Measurements from ENCODE around the gene PKLR. TPM values are rescaled to one million over a fixed set of nuclear protein-coding genes. Genes with fewer than 3 reads are reported as not detected.

Gene PKLR
- total RNA-seq, 1 donor from 2014 or later, result 0.54 TPM

DNA sequence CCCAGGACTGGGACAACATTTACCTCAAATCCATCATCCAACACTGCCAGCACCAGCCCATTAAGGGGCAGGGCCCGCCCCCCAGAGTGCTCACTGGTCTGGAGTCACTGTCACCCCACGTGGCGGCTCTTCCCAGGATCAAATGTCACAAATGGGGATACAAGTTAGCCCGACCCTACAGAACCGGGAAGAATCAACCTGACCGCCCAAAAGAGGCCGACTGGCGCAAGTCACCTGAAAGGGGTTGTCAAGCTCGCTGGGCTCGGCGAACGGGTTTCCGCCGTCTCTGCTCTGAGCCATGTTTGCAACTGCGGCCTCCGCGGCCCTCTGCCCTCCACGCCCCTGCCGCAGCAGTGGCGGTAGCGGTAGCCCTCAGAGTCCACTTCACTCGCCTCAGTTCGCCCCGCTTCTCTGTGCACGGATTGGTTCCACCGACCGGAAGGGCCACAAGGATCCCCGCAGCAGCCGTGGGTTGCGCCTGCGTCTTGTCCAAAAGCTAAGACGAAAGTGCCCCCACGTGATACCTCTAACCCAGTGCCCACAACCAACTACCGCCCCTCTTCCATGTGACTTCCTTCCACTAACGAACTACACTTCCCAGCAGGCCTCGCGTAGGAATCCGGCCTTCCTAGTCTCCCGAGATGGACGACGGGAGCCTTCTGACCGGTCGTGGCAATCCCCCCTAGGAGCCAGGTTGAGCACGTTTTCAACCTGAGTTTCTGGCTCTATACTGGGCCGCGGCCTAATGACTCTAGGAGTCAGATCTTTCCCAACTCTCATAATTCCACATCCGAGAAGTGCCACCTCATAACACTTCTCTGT, 39.2 kb downstream of the PKLR start, which contains the start of gene SCAMP3:
Gene SCAMP3, minus strand, starts transcription at position 509 of the 822 bp plus-strand sequence. Its CDS starts 209 bp downstream, at position 300.
- Mint-ChIP-seq H3K36me3 (peaks cover 31% of the 10 kb centered on the region), H3K27ac (peak within 1 kb of the TSS; percentile 96), H3K9me3 (no peaks in the 10 kb centered on the region), H3K27me3 (ENCODE audit: insufficient read depth, low read depth) (peaks cover 13% of the 10 kb centered on the region), H3K4me3 (peak within 1 kb of the TSS; percentile 97), H3K4me1 (peaks cover 22% of the 10 kb centered on the region)
- H3K27ac ChIP-seq, result peak within 1 kb of the TSS; percentile 62
- H3F3A ChIP-seq (ENCODE audit: low read depth), result peaks cover 57% of the 10 kb centered on the region
- no peaks in the 10 kb centered on the region for H4K20me1 ChIP-seq (ENCODE audit: low read depth)
- DNase-seq (ENCODE audit: low spot score), result peak; percentile 97
- no peaks in the 10 kb centered on the region for H3K9me3 ChIP-seq (ENCODE audit: low read depth)
- peak within 1 kb of the TSS; percentile 81 for H3K4me2 ChIP-seq
- peaks cover 6% of the 10 kb centered on the region for H3K36me3 ChIP-seq
- H2AFZ ChIP-seq (replicated peaks), result no peak within 1 kb of the TSS
- H3K4me1 ChIP-seq, result peaks cover 6% of the 10 kb centered on the region
- peak within 1 kb of the TSS; percentile 58 for H3K9ac ChIP-seq
- H3K27me3 ChIP-seq, result no peaks in the 10 kb centered on the region
- TF ChIP-seq EZH2 (IDR thresholded peaks at IDR 0.05), result no peak
- TF ChIP-seq, protein P1, sequence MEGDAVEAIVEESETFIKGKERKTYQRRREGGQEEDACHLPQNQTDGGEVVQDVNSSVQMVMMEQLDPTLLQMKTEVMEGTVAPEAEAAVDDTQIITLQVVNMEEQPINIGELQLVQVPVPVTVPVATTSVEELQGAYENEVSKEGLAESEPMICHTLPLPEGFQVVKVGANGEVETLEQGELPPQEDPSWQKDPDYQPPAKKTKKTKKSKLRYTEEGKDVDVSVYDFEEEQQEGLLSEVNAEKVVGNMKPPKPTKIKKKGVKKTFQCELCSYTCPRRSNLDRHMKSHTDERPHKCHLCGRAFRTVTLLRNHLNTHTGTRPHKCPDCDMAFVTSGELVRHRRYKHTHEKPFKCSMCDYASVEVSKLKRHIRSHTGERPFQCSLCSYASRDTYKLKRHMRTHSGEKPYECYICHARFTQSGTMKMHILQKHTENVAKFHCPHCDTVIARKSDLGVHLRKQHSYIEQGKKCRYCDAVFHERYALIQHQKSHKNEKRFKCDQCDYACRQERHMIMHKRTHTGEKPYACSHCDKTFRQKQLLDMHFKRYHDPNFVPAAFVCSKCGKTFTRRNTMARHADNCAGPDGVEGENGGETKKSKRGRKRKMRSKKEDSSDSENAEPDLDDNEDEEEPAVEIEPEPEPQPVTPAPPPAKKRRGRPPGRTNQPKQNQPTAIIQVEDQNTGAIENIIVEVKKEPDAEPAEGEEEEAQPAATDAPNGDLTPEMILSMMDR (IDR thresholded peaks at IDR 0.05), result no peak
- no peak for TF ChIP-seq EZH2phosphoT487 (IDR thresholded peaks at IDR 0.05)
- peaks cover 19% of the 10 kb centered on the region for H3K79me2 ChIP-seq (ENCODE audit: low read depth)
- peak within 1 kb of the TSS; percentile 62 for H3K4me3 ChIP-seq

DNA sequence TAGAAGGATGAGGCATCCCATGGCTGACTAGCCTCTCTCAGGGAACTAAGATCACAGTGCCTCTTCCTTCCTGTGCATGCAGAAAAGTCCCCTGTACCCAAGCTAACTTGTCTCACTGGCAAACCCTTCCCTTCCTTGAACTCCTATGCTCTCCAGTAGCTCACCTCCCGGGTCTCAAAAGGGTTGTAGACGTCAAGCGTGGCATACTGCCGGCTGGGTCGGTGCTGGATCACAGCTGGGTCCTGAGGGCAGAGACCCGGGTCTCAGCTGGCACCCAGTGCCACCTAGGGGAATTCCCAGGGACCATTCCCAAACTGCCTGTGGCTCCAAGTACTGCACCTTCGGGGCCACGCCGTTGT, 39.8 kb downstream of the PKLR start:
- no peak for DNase-seq (ENCODE audit: low spot score)
- peak overlapping the region; percentile 97 for H3K4me3 Mint-ChIP-seq
- H3K9me3 Mint-ChIP-seq, result no peaks in the 10 kb centered on the region
- H3K4me1 Mint-ChIP-seq, result peaks cover 24% of the 10 kb centered on the region
- peaks cover 13% of the 10 kb centered on the region for H3K27me3 Mint-ChIP-seq (ENCODE audit: insufficient read depth, low read depth)
- H3K9me3 ChIP-seq (ENCODE audit: low read depth), result no peaks in the 10 kb centered on the region
- no peak for TF ChIP-seq EZH2 (IDR thresholded peaks at IDR 0.05)
- TF ChIP-seq, protein P1 (IDR thresholded peaks at IDR 0.05), result peak; percentile 27
- peak overlapping the region; percentile 62 for H3K4me3 ChIP-seq
- H3K36me3 Mint-ChIP-seq, result peaks cover 33% of the 10 kb centered on the region
- H3K79me2 ChIP-seq (ENCODE audit: low read depth), result peaks cover 19% of the 10 kb centered on the region
- peaks cover 56% of the 10 kb centered on the region for H3F3A ChIP-seq (ENCODE audit: low read depth)
- peaks cover 5% of the 10 kb centered on the region for H3K36me3 ChIP-seq
- peaks cover 6% of the 10 kb centered on the region for H3K4me1 ChIP-seq
- no peak overlapping the region for H2AFZ ChIP-seq (replicated peaks)
- peak overlapping the region; percentile 58 for H3K9ac ChIP-seq
- no peaks in the 10 kb centered on the region for H4K20me1 ChIP-seq (ENCODE audit: low read depth)
- no peak overlapping the region for H3K27ac Mint-ChIP-seq
- H3K27me3 ChIP-seq, result no peaks in the 10 kb centered on the region
- no peak overlapping the region for H3K27ac ChIP-seq
- H3K4me2 ChIP-seq, result peak overlapping the region; percentile 81

DNA sequence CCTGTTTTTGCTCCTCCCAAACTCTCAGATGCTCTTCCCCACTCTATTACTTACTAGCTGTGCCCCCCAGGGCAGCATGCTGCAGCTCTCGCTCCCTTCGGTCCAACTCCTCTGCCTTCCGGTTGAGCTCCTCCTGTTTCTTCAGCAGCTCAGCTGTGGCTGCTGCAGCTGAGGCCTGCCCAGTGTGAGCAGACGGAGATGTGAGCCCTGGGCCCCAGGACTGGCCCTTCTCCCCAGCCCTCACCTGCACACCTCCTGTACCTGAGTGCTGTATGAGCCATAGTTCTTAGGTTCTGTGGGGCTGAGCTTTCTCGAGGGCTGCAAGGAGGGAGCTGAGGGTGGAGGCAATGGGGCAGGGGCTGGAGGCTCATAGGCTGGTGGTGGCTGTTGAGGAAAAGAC, 41.0 kb downstream of the PKLR start:
- Histone ChIP-seq H3F3A (ENCODE audit: low read depth) (peaks cover 55% of the 10 kb centered on the region), H3K27me3 (no peaks in the 10 kb centered on the region), H3K4me3 (no peak overlapping the region), H2AFZ (replicated peaks) (no peak overlapping the region), H4K20me1 (ENCODE audit: low read depth) (no peaks in the 10 kb centered on the region), H3K9ac (no peak overlapping the region), H3K4me2 (no peak overlapping the region), H3K9me3 (ENCODE audit: low read depth) (no peaks in the 10 kb centered on the region), H3K36me3 (no peaks in the 10 kb centered on the region), H3K27ac (no peak overlapping the region), H3K4me1 (peaks cover 10% of the 10 kb centered on the region), H3K79me2 (ENCODE audit: low read depth) (peaks cover 19% of the 10 kb centered on the region)
- peaks cover 13% of the 10 kb centered on the region for H3K27me3 Mint-ChIP-seq (ENCODE audit: insufficient read depth, low read depth)
- no peak for DNase-seq (ENCODE audit: low spot score)
- H3K4me3 Mint-ChIP-seq, result peak overlapping the region; percentile 97
- H3K27ac Mint-ChIP-seq, result no peak overlapping the region
- H3K4me1 Mint-ChIP-seq, result peaks cover 29% of the 10 kb centered on the region
- H3K36me3 Mint-ChIP-seq, result peaks cover 26% of the 10 kb centered on the region
- no peak for TF ChIP-seq EZH2 (IDR thresholded peaks at IDR 0.05)
- no peak for TF ChIP-seq EZH2phosphoT487 (IDR thresholded peaks at IDR 0.05)
- TF ChIP-seq, protein P1 (IDR thresholded peaks at IDR 0.05), result no peak
- H3K9me3 Mint-ChIP-seq, result no peaks in the 10 kb centered on the region

Data from neural progenitor cell (in vitro differentiated cells).